ENCODE measurements around the gene WTAP. TPM values are rescaled to one million over a fixed set of nuclear protein-coding genes. Genes with fewer than 3 reads are reported as not detected.
"Not testable (repeated sequence)": the region's sequence is repeated elsewhere in the genome, so short reads cannot be mapped to it uniquely, and the experiment has no call there.

WTAP gene
- total and polyA plus RNA-seq, 12 donors: 56.8 to 162 (median 98.5) TPM

- TF ChIP-seq CTCF (IDR thresholded peaks at IDR 0.05) (no peak), POLR2A (IDR thresholded peaks at IDR 0.05) (no peak)
- peak in 1 of 7 donors; percentile 27 for DNase-seq
- Histone ChIP-seq H3K27me3 (no peaks in the 10 kb centered on the region), H3K9me3 (replicated peaks in 1 of 3) (no peaks in the 10 kb centered on the region), H3K36me3 (replicated peaks in 1 of 2) (peaks cover 0 to 33% of the 10 kb centered on the region in 2 donors), H3K27ac (peak overlapping the region in 4 of 5 donors; percentile 85 to 98 (median 89)), H3K4me1 (replicated peaks in 1 of 2) (peaks cover 19 to 43% of the 10 kb centered on the region in 2 donors), H3K4me3 (peak overlapping the region in 3 of 4 donors; percentile 20 to 85 (median 69))
- 15 to 30% (median 16%) methylated on average over 11 to 18 of the region's 18 CpGs for WGBS, 4 donors
- intact Hi-C loops (cut with DNase I): no loop called here
These were observed 63.8 kb downstream of the WTAP start for GRCh38 chr6:159790956-159791598.

GRCh38 chr6:159794976-159795375, 67.7 kb downstream of the WTAP start:
- intact Hi-C loops (cut with DNase I): loop anchor here in 1 of 2 donors (5.0 kb wide), 1 partner anchor 57 kb away; no protein-coding TSS in a partner anchor
- H3K27ac ChIP-seq; H3K4me3 ChIP-seq; H3K9me3 ChIP-seq (replicated peaks in 1 of 3); DNase-seq; H3K27me3 ChIP-seq: not testable (repeated sequence)
- Histone ChIP-seq H3K36me3 (replicated peaks in 1 of 2) (peaks cover 0 to 48% of the 10 kb centered on the region in 2 donors), H3K4me1 (replicated peaks in 1 of 2) (peaks cover 9 to 19% of the 10 kb centered on the region in 2 donors)
- WGBS, 4 donors: 63 to 66% (median 65%) methylated on average over 8 of the region's 8 CpGs

- 32 to 47% (median 38%) methylated on average over 1 of the region's 1 CpG for WGBS, 4 donors
These were observed 70.2 kb downstream of the WTAP start for GRCh38 chr6:159797554-159797953.

GRCh38 chr6:159800141-159800865, 73.0 kb downstream of the WTAP start, which contains the start of gene PNLDC1:
PNLDC1 (plus strand) TSS chr6:159800276; CDS start chr6:159800308, 32 bp downstream.
- no peaks in the 10 kb centered on the region for H3K9me3 ChIP-seq (replicated peaks in 1 of 3)
- no peak for DNase-seq
- TF ChIP-seq CTCF (IDR thresholded peaks at IDR 0.05) (no peak), POLR2A (IDR thresholded peaks at IDR 0.05) (no peak)
- H3K27me3 ChIP-seq: no peaks in the 10 kb centered on the region
- 88 to 93% (median 90%) methylated on average over 20 to 50 of the region's 50 CpGs for WGBS, 4 donors
- peaks cover 0 to 33% of the 10 kb centered on the region in 2 donors for H3K36me3 ChIP-seq (replicated peaks in 1 of 2)
- no peak within 1 kb of the TSS for H3K27ac ChIP-seq
- H3K4me3 ChIP-seq: no peak within 1 kb of the TSS
- intact Hi-C loops (cut with DNase I): no loop called here
- H3K4me1 ChIP-seq (replicated peaks in 1 of 2): no peaks in the 10 kb centered on the region

More at GRCh38 chr6:159797554-159797953, 70.2 kb downstream of the WTAP start:
- TF ChIP-seq CTCF (IDR thresholded peaks at IDR 0.05) (no peak), POLR2A (IDR thresholded peaks at IDR 0.05) (no peak)
- peaks cover 0 to 2% of the 10 kb centered on the region in 2 donors for H3K4me1 ChIP-seq (replicated peaks in 1 of 2)
- intact Hi-C loops (cut with DNase I): loop anchor here in 1 of 2 donors (5.0 kb wide), 1 partner anchor 55 kb away; no protein-coding TSS in a partner anchor
- DNase-seq: no peak
- H3K4me3 ChIP-seq: no peak overlapping the region
- peaks cover 0 to 41% of the 10 kb centered on the region in 2 donors for H3K36me3 ChIP-seq (replicated peaks in 1 of 2)
- no peak overlapping the region for H3K27ac ChIP-seq
- H3K9me3 ChIP-seq (replicated peaks in 1 of 3): no peaks in the 10 kb centered on the region
- H3K27me3 ChIP-seq: no peaks in the 10 kb centered on the region
